ENCODE data around the gene CLEC9A. TPM values are rescaled to one million over a fixed set of nuclear protein-coding genes. Genes with fewer than 3 reads are reported as not detected.

The CLEC9A gene
- total RNA-seq, 1 experiment from 2014 or later = not detected

GRCh38 chr12:10111451-10111850 is 81.0 kb downstream of the CLEC9A start:
- no peaks in the 10 kb centered on the region for H4K20me1 ChIP-seq (ENCODE audit: low read length)
- no peak for DNase-seq
- ChIA-PET CTCF (no interaction called here), POLR2A (ENCODE audit: unreplicated experiment) (no interaction called here)
- H3K4me1 ChIP-seq (ENCODE audit: insufficient read depth, low read length) = peaks cover 20% of the 10 kb centered on the region
- no peaks in the 10 kb centered on the region for H3K36me3 ChIP-seq (ENCODE audit: low read depth, low read length)
- TF ChIP-seq, protein P1, sequence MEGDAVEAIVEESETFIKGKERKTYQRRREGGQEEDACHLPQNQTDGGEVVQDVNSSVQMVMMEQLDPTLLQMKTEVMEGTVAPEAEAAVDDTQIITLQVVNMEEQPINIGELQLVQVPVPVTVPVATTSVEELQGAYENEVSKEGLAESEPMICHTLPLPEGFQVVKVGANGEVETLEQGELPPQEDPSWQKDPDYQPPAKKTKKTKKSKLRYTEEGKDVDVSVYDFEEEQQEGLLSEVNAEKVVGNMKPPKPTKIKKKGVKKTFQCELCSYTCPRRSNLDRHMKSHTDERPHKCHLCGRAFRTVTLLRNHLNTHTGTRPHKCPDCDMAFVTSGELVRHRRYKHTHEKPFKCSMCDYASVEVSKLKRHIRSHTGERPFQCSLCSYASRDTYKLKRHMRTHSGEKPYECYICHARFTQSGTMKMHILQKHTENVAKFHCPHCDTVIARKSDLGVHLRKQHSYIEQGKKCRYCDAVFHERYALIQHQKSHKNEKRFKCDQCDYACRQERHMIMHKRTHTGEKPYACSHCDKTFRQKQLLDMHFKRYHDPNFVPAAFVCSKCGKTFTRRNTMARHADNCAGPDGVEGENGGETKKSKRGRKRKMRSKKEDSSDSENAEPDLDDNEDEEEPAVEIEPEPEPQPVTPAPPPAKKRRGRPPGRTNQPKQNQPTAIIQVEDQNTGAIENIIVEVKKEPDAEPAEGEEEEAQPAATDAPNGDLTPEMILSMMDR (conservative IDR thresholded peaks at IDR 0.05; ENCODE audit: low read depth, low read length) = no peak
- TF ChIP-seq EZH2phosphoT487 (IDR thresholded peaks at IDR 0.05; ENCODE audit: borderline replicate concordance, low read length) (no peak), EZH2 (IDR thresholded peaks at IDR 0.05; ENCODE audit: low read length, unreplicated experiment) (no peak)
- H3K4me3 ChIP-seq (ENCODE audit: low read length) = no peak overlapping the region
- no peak overlapping the region for H2AFZ ChIP-seq (ENCODE audit: low read length)
- no peaks in the 10 kb centered on the region for H3K79me2 ChIP-seq (ENCODE audit: low read length)
- H3K27me3 ChIP-seq (ENCODE audit: low read length) = no peaks in the 10 kb centered on the region
- no peaks in the 10 kb centered on the region for H3F3A ChIP-seq (ENCODE audit: low read length, unreplicated experiment)
- no peak for ATAC-seq
- no peak overlapping the region for H3K4me2 ChIP-seq (ENCODE audit: low read length)
- H3K9me3 ChIP-seq (ENCODE audit: low read length) = no peaks in the 10 kb centered on the region
- H3K9ac ChIP-seq (ENCODE audit: low read length) = no peak overlapping the region
- H3K9me2 ChIP-seq (replicated peaks; ENCODE audit: low read length) = no peaks in the 10 kb centered on the region
- BruUV-seq (replicated peaks) = no TSS peak
- intact Hi-C loops (cut with micrococcal nuclease) = no loop called here
- H3K27ac ChIP-seq (ENCODE audit: low read length) = no peak overlapping the region

- POLR2A ChIA-PET (ENCODE audit: unreplicated experiment) = no interaction called here
- intact Hi-C loops (cut with micrococcal nuclease) = no loop called here
- TF ChIP-seq, protein P1 (conservative IDR thresholded peaks at IDR 0.05; ENCODE audit: low read depth, low read length) = no peak
- TF ChIP-seq EZH2phosphoT487 (IDR thresholded peaks at IDR 0.05; ENCODE audit: borderline replicate concordance, low read length) = no peak
- no peak for TF ChIP-seq EZH2 (IDR thresholded peaks at IDR 0.05; ENCODE audit: low read length, unreplicated experiment)
- Histone ChIP-seq H2AFZ (ENCODE audit: low read length) (no peak overlapping the region), H3K9ac (ENCODE audit: low read length) (no peak overlapping the region), H3K4me1 (ENCODE audit: insufficient read depth, low read length) (peaks cover 20% of the 10 kb centered on the region), H3K9me2 (replicated peaks; ENCODE audit: low read length) (no peaks in the 10 kb centered on the region), H3K4me3 (ENCODE audit: low read length) (no peak overlapping the region), H3K79me2 (ENCODE audit: low read length) (no peaks in the 10 kb centered on the region), H3K4me2 (ENCODE audit: low read length) (peak overlapping the region; percentile 55; the same call in 1 of the 2 replicates), H3K27ac (ENCODE audit: low read length) (no peak overlapping the region), H3K27me3 (ENCODE audit: low read length) (no peaks in the 10 kb centered on the region), H3F3A (ENCODE audit: low read length, unreplicated experiment) (no peaks in the 10 kb centered on the region), H3K36me3 (ENCODE audit: low read depth, low read length) (no peaks in the 10 kb centered on the region), H4K20me1 (ENCODE audit: low read length) (no peaks in the 10 kb centered on the region), H3K9me3 (ENCODE audit: low read length) (no peaks in the 10 kb centered on the region)
- DNase-seq = peak; percentile 58
- ATAC-seq = peak; percentile 63
- BruUV-seq (replicated peaks) = no TSS peak
- CTCF ChIA-PET = interaction anchor here (0.9 kb wide), 1 partner anchor 173 kb away, joined by 3 read pairs; no protein-coding TSS in a partner anchor
Observed at GRCh38 chr12:10113075-10113474, 82.6 kb downstream of the CLEC9A start.

- H3K4me2 ChIP-seq (ENCODE audit: low read length) = no peak overlapping the region; the same call in 1 of the 2 replicates
Observed at GRCh38 chr12:10113920-10114319, 83.4 kb downstream of the CLEC9A start.

More at GRCh38 chr12:10113920-10114319, 83.4 kb downstream of the CLEC9A start:
- Histone ChIP-seq H3K9me3 (ENCODE audit: low read length) (no peaks in the 10 kb centered on the region), H3K36me3 (ENCODE audit: low read depth, low read length) (no peaks in the 10 kb centered on the region), H3K9me2 (replicated peaks; ENCODE audit: low read length) (no peaks in the 10 kb centered on the region), H3K27me3 (ENCODE audit: low read length) (no peaks in the 10 kb centered on the region), H3K27ac (ENCODE audit: low read length) (no peak overlapping the region), H3F3A (ENCODE audit: low read length, unreplicated experiment) (no peaks in the 10 kb centered on the region), H3K4me1 (ENCODE audit: insufficient read depth, low read length) (peaks cover 20% of the 10 kb centered on the region), H3K9ac (ENCODE audit: low read length) (no peak overlapping the region), H2AFZ (ENCODE audit: low read length) (no peak overlapping the region), H3K4me3 (ENCODE audit: low read length) (no peak overlapping the region), H4K20me1 (ENCODE audit: low read length) (no peaks in the 10 kb centered on the region), H3K79me2 (ENCODE audit: low read length) (no peaks in the 10 kb centered on the region)
- TF ChIP-seq EZH2 (IDR thresholded peaks at IDR 0.05; ENCODE audit: low read length, unreplicated experiment) (no peak), EZH2phosphoT487 (IDR thresholded peaks at IDR 0.05; ENCODE audit: borderline replicate concordance, low read length) (no peak)
- TF ChIP-seq, protein P1 (conservative IDR thresholded peaks at IDR 0.05; ENCODE audit: low read depth, low read length) = no peak
- intact Hi-C loops (cut with micrococcal nuclease) = no loop called here
- DNase-seq (peak; percentile 24), ATAC-seq (peak; percentile 67; the same call in 1 of the 2 replicates)
- POLR2A ChIA-PET (ENCODE audit: unreplicated experiment) = interaction anchor here (0.6 kb wide), 1 partner anchor 604 kb away, joined by 5 read pairs; no protein-coding TSS in a partner anchor
- CTCF ChIA-PET = interaction anchor here (0.6 to 0.9 kb wide), 2 partner anchors 174 to 1080 kb away, joined by 3 to 4 read pairs; no protein-coding TSS in a partner anchor
- BruUV-seq (replicated peaks) = no TSS peak
